Kidney (tissue), 14 donors: ENCODE measurements around the gene CDK2AP2. TPM values are rescaled to one million over a fixed set of nuclear protein-coding genes. Genes with fewer than 3 reads are reported as not detected.
A peak's percentile ranks its signal among the peaks of the same experiment; 100 is the strongest.

Experiments used
- DNase-seq, 5 donors: peaks; one replicate each; pipeline ENCODE4 v3.0.0-alpha.2; 2013 to 2020
- FAIRE-seq: peaks from 2 replicates; lab custom pipeline; 2012; peaks lifted over from hg19 to GRCh38; lab: Jason Lieb, UNC
- H3K27ac ChIP-seq, 2 donors: one replicate each; pipeline ENCODE4 v1.7.0; 2013; ENCODE audit warnings: low read depth in 2 of 2, low read length in 2 of 2, inconsistent platforms in 1 of 2
- H3K27me3 ChIP-seq: one replicate; pipeline ENCODE4 v1.7.1; 2013; ENCODE audit warnings: low read length, inconsistent platforms; ENCODE audit not compliant: control insufficient read depth, insufficient read depth
- H3K36me3 ChIP-seq, 3 donors: one replicate each; pipeline versions ENCODE4 v1.7.0 to v1.7.1; 2013; ENCODE audit warnings: low read length in 3 of 3, control low read depth in 1 of 3, inconsistent platforms in 1 of 3; ENCODE audit not compliant: insufficient read depth in 3 of 3, control insufficient read depth in 2 of 3
- H3K4me1 ChIP-seq, 3 donors: one replicate each; pipeline versions ENCODE4 v1.7.0 to v1.7.1; 2013; ENCODE audit warnings: low read length in 3 of 3, inconsistent platforms in 1 of 3, low read depth in 1 of 3; ENCODE audit not compliant: control insufficient read depth in 2 of 3, insufficient read depth in 2 of 3
- H3K4me3 ChIP-seq, 3 donors: one replicate each; pipeline versions ENCODE4 v1.7.0 to v1.8.1; 2013; ENCODE audit warnings: low read length in 3 of 3, control low read depth in 1 of 3, inconsistent platforms in 1 of 3
- H3K9ac ChIP-seq, 3 donors: one replicate each; pipeline versions ENCODE4 v1.7.0 to v1.7.1; 2013; ENCODE audit warnings: low read length in 3 of 3, control low read depth in 1 of 3, inconsistent platforms in 1 of 3
- H3K9me3 ChIP-seq, 3 donors: one replicate each; pipeline versions ENCODE4 v1.7.0 to v1.7.1; 2013; ENCODE audit warnings: low read length in 3 of 3, control low read depth in 1 of 3, inconsistent platforms in 1 of 3; ENCODE audit not compliant: control insufficient read depth in 2 of 3, insufficient read depth in 1 of 3
- intact Hi-C: fragments of 100-400 bp; cut with DNase I; formaldehyde crosslinking; loops from one replicate; pipeline ENCODE4 v1.11.1; 2022
- polyA plus RNA-seq: library from polyadenylated mRNA; stranded (reverse); fragments of 350-450 nt; fragmentation: Illumina TruSeq; extraction: RNeasy Lipid Tissue Mini Kit (QIAGEN cat#74804); gene quantifications from one replicate; pipeline ENCODE4 v1.2.3, GENCODE V29; 2014; ENCODE audit warnings: low read depth, low replicate concordance; ENCODE audit not compliant: insufficient read depth
- total RNA-seq: library from RNA; stranded (reverse); fragmentation: NEBNext Ultra II Directional; extraction: Animal tissue kit (Norgen Biotek cat#: 25700); gene quantifications from one replicate; pipeline ENCODE4 v1.2.1, GENCODE V29; 2021
- TF ChIP-seq, protein P1 (sequence below): IDR thresholded peaks from 3 replicates; pipeline ENCODE4 v1.5.1; 2012; ENCODE audit warnings: mild to moderate bottlenecking, moderate library complexity, borderline replicate concordance; ENCODE audit not compliant: insufficient read depth; ENCODE audit errors: extremely low read depth
- donor health status: control.
- donor health status: control.
- donor health status: control.
- donor health status: control.
- donor health status: control.
- donor health status: DM: yes; HTN: yes; CAD: no.
- donor health status: Normal renal cell carcinoma (clear cell type).

Gene CDK2AP2
- total and polyA plus RNA-seq, 2 donors from 2014 or later = 98.4 to 188 TPM

DNA sequence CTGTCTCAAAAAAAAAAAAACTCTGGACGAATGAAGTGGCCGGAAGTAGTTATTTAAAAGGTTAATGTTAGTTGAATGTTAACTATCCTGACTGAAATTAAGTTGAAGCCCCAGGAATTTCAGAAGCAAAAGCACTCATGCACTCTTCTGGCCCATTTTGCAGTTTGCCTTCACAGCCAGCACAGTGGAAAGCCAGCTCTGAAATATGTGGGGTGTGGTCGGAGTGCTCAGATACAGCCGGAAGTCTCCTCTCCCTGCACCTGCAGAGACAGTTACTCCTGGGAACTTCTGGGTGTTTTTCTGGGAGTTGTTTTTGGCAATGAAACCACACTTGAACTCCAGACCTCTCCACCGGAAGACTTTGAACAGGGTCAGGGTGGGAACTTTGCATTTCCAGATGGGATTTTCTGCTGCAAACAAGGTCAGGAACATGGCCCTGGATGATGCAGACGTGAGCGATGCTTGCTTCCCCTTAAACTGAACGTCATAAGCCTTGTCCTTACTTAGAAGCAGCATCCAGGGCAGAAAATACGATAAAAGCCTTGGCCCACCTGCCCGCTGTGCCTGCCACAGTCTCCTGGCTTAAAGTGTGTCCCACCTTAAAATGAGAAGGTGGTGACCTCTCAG is 36.8 kb upstream of the CDK2AP2 start:
- FAIRE-seq (no peak), DNase-seq (peak in 2 of 5 donors; percentile 47 to 50)
- Histone ChIP-seq H3K4me1 (peaks cover 0 to 19% (median 11%) of the 10 kb centered on the region in 3 donors), H3K9ac (peak overlapping the region in 1 of 3 donors; percentile 22), H3K36me3 (no peaks in the 10 kb centered on the region), H3K9me3 (no peaks in the 10 kb centered on the region), H3K4me3 (peak overlapping the region in 2 of 3 donors; percentile 49 to 57), H3K27ac (peak overlapping the region; percentile 78 to 86), H3K27me3 (no peaks in the 10 kb centered on the region)
- intact Hi-C loops = no loop called here
- TF ChIP-seq, protein P1, sequence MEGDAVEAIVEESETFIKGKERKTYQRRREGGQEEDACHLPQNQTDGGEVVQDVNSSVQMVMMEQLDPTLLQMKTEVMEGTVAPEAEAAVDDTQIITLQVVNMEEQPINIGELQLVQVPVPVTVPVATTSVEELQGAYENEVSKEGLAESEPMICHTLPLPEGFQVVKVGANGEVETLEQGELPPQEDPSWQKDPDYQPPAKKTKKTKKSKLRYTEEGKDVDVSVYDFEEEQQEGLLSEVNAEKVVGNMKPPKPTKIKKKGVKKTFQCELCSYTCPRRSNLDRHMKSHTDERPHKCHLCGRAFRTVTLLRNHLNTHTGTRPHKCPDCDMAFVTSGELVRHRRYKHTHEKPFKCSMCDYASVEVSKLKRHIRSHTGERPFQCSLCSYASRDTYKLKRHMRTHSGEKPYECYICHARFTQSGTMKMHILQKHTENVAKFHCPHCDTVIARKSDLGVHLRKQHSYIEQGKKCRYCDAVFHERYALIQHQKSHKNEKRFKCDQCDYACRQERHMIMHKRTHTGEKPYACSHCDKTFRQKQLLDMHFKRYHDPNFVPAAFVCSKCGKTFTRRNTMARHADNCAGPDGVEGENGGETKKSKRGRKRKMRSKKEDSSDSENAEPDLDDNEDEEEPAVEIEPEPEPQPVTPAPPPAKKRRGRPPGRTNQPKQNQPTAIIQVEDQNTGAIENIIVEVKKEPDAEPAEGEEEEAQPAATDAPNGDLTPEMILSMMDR = no peak

DNA sequence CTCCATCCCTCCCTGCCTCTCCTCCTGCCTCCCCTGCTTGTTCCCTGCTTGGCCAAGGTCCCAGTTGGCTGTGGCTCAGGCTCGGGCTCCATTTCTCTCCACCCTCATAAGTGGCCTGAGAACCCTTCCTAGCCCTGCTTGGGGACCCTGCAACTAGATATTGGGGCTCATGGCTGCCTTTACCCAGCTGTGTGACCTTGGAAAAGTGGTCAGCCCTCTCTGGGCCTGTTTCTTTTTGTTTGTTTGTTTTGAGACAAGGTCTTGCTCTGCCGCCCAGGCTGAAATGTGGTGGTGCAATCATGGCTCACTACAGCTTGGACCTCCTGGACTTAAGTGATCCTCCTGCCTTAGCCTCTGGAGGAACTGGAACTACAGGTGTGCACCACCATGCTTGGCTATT is 35.6 kb upstream of the CDK2AP2 start:
- Histone ChIP-seq H3K27ac (no peak overlapping the region), H3K9ac (no peak overlapping the region)
- DNase-seq = no peak

DNA sequence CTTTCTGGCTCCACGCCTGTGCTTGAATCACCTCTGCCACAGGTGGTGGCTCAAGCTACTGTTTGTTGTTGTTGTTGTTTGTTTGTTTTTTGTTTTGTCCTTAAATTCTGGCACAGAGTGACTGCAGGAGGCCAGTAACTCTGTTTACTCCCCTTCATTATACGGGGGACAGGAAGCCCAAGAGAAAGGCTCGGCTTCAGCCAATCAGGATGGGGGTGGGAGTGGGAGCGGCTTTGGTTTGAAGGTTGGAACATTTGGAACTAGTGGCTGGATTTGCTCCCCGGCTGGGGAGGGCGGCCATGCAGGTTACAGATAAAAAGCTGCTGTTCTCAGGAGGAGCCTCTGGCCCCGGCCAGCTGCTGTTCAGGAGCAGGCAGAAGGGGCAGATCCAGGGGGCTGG is 35.0 kb upstream of the CDK2AP2 start:
- Histone ChIP-seq H3K27ac (no peak overlapping the region), H3K9ac (no peak overlapping the region), H3K4me1 (peaks cover 0 to 19% (median 11%) of the 10 kb centered on the region in 3 donors), H3K9me3 (no peaks in the 10 kb centered on the region), H3K36me3 (no peaks in the 10 kb centered on the region), H3K27me3 (no peaks in the 10 kb centered on the region), H3K4me3 (no peak overlapping the region)
- FAIRE-seq (no peak), DNase-seq (no peak)
- intact Hi-C loops = no loop called here
- TF ChIP-seq, protein P1 = no peak

More for the DNA sequence above, 35.6 kb upstream of the CDK2AP2 start:
- H3K4me1 ChIP-seq = peaks cover 0 to 19% (median 11%) of the 10 kb centered on the region in 3 donors
- intact Hi-C loops = no loop called here
- H3K27me3 ChIP-seq = no peaks in the 10 kb centered on the region
- TF ChIP-seq, protein P1 = no peak
- H3K9me3 ChIP-seq = no peaks in the 10 kb centered on the region
- no peaks in the 10 kb centered on the region for H3K36me3 ChIP-seq
- H3K4me3 ChIP-seq = no peak overlapping the region
- FAIRE-seq = no peak
